Left cardiac atrium (tissue), 4 donors: ENCODE measurements around the gene KRTAP1-1. TPM values are rescaled to one million over a fixed set of nuclear protein-coding genes. Genes with fewer than 3 reads are reported as not detected.
"Not testable (repeated sequence)": the region's sequence is repeated elsewhere in the genome, so short reads cannot be mapped to it uniquely, and the experiment has no call there.

Experiments
- ATAC-seq, 2 donors: fragments of 200-7000 bp; cut with Tn5 transposase; one replicate each; pipeline ENCODE4 v1.9.1; 2020; ENCODE audit warnings: mild to moderate bottlenecking in 2 of 2, moderate library complexity in 2 of 2
- DNase-seq: peaks from one replicate; pipeline ENCODE4 v3.0.0-alpha.2; 2020
- intact Hi-C, 2 donors: fragments of 100-400 bp; cut with DNase I; formaldehyde crosslinking; loops; one replicate each; pipeline versions ENCODE4 v1.14.1 to v1.15.1; 2022 to 2023
- total RNA-seq, 2 donors: library from RNA; stranded (reverse); fragmentation: NEBNext Ultra II Directional; extraction: Animal tissue kit (Norgen Biotek cat#: 25700); gene quantifications; one replicate each; pipeline ENCODE4 v1.2.1, GENCODE V29; 2021
- donor health status: DM: no; HTN: yes; CAD: no.
- donor health status: DM: no; HTN: yes; CAD: no; lungs with severe emphysema.
- donor health status: DM: yes; HTN: yes; CAD: no.
- donor health status: Dilated cardiomyopathy.

The KRTAP1-1 gene
- total RNA-seq, 2 donors from 2014 or later: not detected

DNA sequence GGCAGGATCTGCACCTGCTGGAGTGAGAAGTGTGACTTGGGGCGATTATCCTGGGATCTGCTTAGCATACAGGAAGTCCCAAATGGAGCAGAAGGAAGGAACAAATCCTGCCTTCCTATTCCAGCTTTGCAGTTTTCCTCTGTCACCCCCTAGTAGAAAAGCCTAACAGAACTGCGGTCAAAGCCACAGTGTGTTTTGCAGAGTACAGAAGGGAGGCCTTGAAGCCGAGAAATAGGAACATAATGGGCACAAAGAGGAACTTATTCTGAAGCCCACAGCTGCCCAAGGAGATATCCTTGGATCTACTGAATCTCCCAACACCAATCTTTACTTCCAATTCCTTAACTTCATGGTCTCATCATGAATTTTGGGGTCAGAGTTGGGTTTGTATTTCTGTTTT lies 22.7 kb downstream of the KRTAP1-1 start:
- intact Hi-C loops: no loop called here
- ATAC-seq (no peak), DNase-seq (no peak)

- ATAC-seq (no peak), DNase-seq (no peak)
- intact Hi-C loops: no loop called here
Observed at GRCh38 chr17:41016578-41017215, 24.6 kb downstream of the KRTAP1-1 start.

DNA sequence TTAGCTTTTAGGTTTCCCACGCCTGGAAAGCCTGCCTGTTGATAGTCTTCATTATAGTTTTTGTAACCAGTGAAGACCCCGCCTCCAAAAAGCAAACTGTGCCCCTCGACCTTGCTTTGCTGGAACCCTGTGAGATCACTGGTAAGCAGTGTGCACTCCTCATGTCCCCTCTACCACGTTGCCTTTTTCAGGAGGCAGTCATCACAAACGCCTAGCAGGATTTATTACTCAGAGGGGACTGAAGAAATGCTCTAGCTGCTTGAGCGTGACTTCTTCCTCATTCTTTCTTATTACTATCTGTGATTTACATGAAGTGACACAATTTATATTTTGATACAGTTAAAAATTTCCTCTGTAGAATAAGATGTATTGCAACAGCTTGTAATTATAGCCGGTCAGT lies 25.8 kb downstream of the KRTAP1-1 start:
- DNase-seq (no peak), ATAC-seq (no peak)
- intact Hi-C loops: no loop called here

DNA sequence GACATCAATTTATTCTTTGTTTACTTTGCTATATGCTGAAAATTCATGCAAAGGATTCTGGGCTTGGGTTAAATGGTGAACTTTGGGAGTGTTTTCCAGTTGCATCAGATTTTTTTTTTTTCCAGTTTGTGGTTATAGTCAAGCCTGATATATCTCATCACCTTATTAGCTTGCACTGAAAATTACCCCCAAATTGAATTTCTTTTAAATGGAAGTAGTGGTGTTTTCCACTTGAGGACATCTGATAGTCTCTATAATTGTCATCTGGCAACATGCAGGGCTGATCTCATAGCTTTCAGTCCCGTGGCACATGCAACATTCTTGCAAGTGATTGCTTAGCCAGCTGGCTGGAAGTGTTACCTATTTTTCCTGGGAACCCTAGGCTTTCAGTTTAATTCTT lies 27.6 kb downstream of the KRTAP1-1 start:
- no peak for ATAC-seq
- intact Hi-C loops: no loop called here
- DNase-seq: no peak

GRCh38 chr17:41013181-41013580 lies 28.1 kb downstream of the KRTAP1-1 start:
- intact Hi-C loops: no loop called here
- ATAC-seq (no peak), DNase-seq (no peak)

GRCh38 chr17:41012326-41013120 lies 28.7 kb downstream of the KRTAP1-1 start:
- DNase-seq (no peak), ATAC-seq (no peak)
- intact Hi-C loops: no loop called here

GRCh38 chr17:41010441-41010840 lies 30.8 kb downstream of the KRTAP1-1 start:
- ATAC-seq: no peak
- DNase-seq: no peak
- intact Hi-C loops: no loop called here

DNA sequence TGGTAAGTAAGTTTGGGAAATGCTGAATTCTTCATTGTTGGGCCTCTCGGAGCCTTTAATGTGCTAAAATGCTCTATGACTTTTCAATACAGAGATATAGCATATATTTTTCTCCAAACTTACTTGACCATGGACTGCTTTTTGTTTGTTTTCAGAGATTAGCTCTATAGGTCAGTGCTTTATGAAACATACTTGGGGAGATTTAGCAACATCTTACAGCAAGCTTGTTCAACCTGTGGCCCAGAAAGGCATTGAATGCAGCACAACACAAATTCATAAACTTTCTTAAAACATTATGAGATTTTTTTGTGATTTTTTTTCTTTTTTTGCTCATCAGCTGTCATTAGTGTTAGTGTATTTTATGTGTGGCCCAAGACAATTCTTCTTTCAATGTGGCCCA lies 31.3 kb downstream of the KRTAP1-1 start:
- intact Hi-C loops: no loop called here
- no peak for DNase-seq
- no peak for ATAC-seq

DNA sequence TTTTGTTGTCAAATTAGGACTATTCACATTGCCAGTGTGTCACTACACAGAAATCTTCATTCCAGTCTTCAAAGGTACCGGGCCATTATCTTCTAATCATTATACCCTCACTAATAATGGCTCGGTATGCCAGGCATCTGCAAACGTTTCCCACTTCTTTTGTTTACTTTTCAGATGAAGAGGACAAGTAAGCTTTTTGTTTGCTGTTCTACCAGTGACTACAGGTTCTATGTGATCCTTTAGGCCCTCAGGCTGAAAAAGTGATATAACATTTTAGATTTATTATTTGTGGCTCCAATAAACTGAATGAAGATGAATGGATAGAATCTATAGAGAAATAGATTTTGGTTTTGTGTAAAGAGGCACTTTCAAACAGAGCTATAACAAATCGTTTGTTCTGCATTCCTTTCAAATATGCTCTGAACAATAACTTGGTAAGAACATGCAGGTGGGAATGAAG lies 31.9 kb downstream of the KRTAP1-1 start:
- intact Hi-C loops: no loop called here
- ATAC-seq (no peak), DNase-seq (no peak)

DNA sequence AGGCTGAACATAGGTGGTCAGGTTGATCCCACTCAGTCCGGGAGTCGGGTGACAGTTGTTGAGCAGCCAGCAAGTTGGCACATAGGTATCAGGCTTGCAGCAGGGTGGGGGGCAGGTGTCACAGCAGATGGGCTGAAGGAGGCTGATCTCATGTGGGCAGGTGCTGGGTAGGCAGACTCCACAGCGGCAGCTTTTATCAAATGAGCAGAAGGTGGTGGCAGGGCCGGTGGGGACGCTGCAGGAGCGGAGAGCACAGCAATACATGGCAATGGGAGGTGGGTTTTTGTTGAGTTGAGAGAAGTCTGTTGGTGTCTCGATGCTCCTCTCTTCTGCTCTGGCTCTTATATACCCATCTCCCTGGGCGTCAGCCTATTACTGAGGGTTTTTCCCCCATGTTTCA lies 32.4 kb downstream of the KRTAP1-1 start, which contains the start of gene KRTAP3-1:
Gene KRTAP3-1, minus strand, starts transcription at position 318 of the 400 bp plus-strand sequence. Its CDS starts 54 bp downstream, at position 264.
- intact Hi-C loops: no loop called here
- DNase-seq: no peak
- ATAC-seq: no peak

- intact Hi-C loops: no loop called here
- no peak for ATAC-seq
- DNase-seq: no peak
Observed at GRCh38 chr17:41004397-41004796, 36.9 kb downstream of the KRTAP1-1 start.

- intact Hi-C loops: no loop called here
Observed at GRCh38 chr17:41003926-41004325, 37.3 kb downstream of the KRTAP1-1 start.

DNA sequence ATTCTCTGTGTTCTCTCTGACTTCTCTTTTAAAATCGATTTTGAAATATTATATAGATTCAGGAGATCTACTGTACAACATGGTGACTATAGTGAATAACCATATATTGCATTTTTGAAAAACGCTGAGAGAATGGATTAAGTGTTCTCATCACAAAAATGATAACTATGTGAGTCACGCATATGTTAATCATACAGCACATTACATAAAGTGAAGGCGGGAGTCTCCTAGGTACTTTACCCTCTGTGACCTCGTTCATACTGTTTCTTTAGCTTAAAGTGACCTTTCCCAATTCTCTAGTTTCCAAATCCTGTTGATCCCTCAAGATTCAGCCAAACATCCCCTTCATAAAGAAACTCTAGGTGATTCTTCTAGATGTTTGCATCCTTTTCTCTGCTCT lies 38.4 kb downstream of the KRTAP1-1 start:
- intact Hi-C loops: no loop called here
- no peak for DNase-seq
- no peak for ATAC-seq

More at GRCh38 chr17:41003926-41004325, 37.3 kb downstream of the KRTAP1-1 start:
- ATAC-seq (no peak), DNase-seq (no peak)

DNA sequence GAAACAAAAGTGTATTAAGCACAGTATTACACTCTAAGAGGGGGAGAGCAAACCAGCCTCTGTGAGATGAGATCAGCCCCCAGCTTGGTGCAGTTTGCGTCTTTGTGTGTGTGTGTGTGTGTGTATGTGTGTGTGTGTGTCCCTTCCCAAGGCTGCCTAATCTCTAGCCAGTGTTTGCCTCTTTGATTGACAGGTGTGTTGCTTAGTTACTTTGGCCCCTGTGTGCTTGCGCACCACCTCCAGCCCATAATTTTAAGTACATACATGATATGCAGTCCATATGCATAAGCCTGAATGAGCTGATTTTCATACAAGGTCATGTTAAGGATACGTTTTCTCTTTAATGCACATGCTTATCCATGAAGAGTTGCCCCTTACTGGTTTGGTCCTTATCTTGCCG lies 39.5 kb downstream of the KRTAP1-1 start:
- no peak for DNase-seq
- intact Hi-C loops: no loop called here
- no peak for ATAC-seq

- ATAC-seq, DNase-seq, intact Hi-C loops: not testable (repeated sequence)
Observed at GRCh38 chr17:40999563-40999962, 41.7 kb downstream of the KRTAP1-1 start, which contains the start of gene KRTAP3-2. Gene KRTAP3-2 (minus strand): TSS chr17:40999906. CDS start chr17:40999853, 53 bp downstream.

GRCh38 chr17:40997361-40997760 lies 43.9 kb downstream of the KRTAP1-1 start:
- no peak for DNase-seq
- intact Hi-C loops: no loop called here
- no peak for ATAC-seq

DNA sequence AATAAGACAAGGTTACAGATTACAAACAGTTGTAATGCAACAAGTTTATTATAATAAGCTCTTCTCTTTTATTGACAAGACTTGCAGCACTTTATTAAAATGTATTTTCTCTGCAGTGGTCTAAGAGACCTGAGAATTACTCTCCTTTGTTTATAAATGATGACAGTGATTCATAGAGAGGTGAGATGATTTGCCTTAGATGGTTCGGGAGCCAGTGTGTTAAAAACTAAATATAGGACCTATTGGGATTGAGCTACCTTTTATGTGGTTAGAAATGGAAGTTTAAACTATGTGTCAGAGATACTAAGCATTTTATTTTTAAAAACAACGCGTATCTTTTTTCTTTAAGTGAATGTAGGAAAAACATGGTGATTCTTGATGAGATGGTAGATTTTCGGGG lies 44.4 kb downstream of the KRTAP1-1 start:
- intact Hi-C loops: no loop called here
- DNase-seq: no peak
- no peak for ATAC-seq

- intact Hi-C loops: no loop called here
- ATAC-seq (no peak), DNase-seq (no peak)
Observed at GRCh38 chr17:40995116-40995515, 46.1 kb downstream of the KRTAP1-1 start.

DNA sequence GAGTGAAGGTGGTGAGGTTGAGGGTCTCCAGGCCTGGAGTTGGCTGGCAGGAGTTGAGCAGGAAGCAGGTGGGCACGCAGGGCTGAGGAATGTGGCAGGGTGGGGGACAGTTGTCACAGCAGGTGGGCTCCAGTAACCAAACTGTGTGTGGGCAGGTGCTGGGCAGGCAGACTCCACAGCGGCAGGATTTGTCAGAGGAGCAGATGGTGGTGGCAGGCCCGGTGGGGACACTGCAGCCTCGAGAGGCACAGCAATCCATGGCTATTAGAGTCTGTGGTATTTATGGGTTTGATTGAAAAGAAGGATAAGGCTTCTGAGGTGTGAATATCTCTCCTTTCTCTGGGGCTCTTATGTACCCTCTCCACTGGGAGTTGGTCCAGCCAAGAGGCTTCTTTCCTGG lies 47.4 kb downstream of the KRTAP1-1 start, which contains the start of gene KRTAP3-3:
Gene KRTAP3-3, minus strand, starts transcription at position 326 of the 400 bp plus-strand sequence. Its CDS starts 67 bp downstream, at position 259.
- ATAC-seq (no peak), DNase-seq (no peak)
- intact Hi-C loops: no loop called here

DNA sequence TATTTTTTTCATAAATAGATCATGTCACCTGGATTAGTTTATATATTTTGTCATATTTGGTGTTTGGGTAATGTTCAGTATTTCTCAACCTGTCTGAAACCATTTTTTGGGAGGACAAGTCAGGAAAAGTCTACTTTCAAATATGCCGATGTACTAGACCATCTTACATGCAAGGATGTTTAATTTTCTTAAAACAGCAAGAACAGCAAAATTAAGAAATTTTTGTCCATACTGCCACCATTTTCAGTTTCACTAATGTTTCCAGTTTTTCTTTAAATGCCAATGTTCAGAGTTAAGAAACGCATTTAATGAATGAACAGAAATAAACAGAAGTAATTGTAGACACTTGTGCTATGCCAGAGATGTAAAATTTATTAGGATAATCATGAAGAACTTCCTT lies 48.2 kb downstream of the KRTAP1-1 start:
- intact Hi-C loops: no loop called here
- DNase-seq: no peak
- ATAC-seq: no peak
